Keratinocyte (primary cell): ENCODE data around the gene KLHL28. TPM values are rescaled to one million over a fixed set of nuclear protein-coding genes. Genes with fewer than 3 reads are reported as not detected.

Experiments
- DNase-seq: peaks from one replicate; pipeline ENCODE4 v3.0.0-alpha.2; 2011; ENCODE audit warnings: low read depth, missing footprints, low spot score
- FAIRE-seq: peaks from 2 replicates; lab custom pipeline; 2011; peaks lifted over from hg19 to GRCh38; lab: Jason Lieb, UNC
- H2AFZ ChIP-seq: 2 replicates; pipeline ENCODE4 v1.6.0; 2012; ENCODE audit warnings: low read length, control low read depth, inconsistent platforms; ENCODE audit not compliant: control insufficient read depth
- H3K27ac ChIP-seq: 2 replicates; pipeline ENCODE4 v1.5.1; 2011; ENCODE audit warnings: low read length; ENCODE audit not compliant: control insufficient read depth, insufficient read depth
- H3K27me3 ChIP-seq: 3 replicates; pipeline ENCODE4 v1.6.0; 2011; ENCODE audit warnings: low read length; ENCODE audit not compliant: control insufficient read depth, insufficient read depth; ENCODE audit errors: extremely low read depth
- H3K36me3 ChIP-seq, 2 experiments: 2 replicates in 1 of 2; 3 replicates in 1 of 2; pipeline ENCODE4 v1.5.1; 2011; ENCODE audit warnings: low read length in 2 of 2, mild to moderate bottlenecking in 1 of 2; ENCODE audit not compliant: control insufficient read depth in 2 of 2, insufficient read depth in 2 of 2; ENCODE audit errors: extremely low read depth in 1 of 2
- H3K4me1 ChIP-seq: 3 replicates; pipeline ENCODE4 v1.5.1; 2011; ENCODE audit warnings: low read length; ENCODE audit not compliant: control insufficient read depth, insufficient read depth; ENCODE audit errors: extremely low read depth
- H3K4me2 ChIP-seq: 3 replicates; pipeline ENCODE4 v1.6.0; 2011; ENCODE audit warnings: low read depth, low read length; ENCODE audit not compliant: control insufficient read depth, insufficient read depth; ENCODE audit errors: extremely low read depth
- H3K4me3 ChIP-seq, 3 experiments: fragments of 200-600 bp in 1 of 3; sonication (generic) in 1 of 3; 2 replicates in 2 of 3; 3 replicates in 1 of 3; pipeline ENCODE4 v1.5.1; 2011 to 2016; ENCODE audit warnings: low read length in 3 of 3, mild to moderate bottlenecking in 3 of 3, control low read depth in 2 of 3, inconsistent platforms in 1 of 3, low read depth in 1 of 3, mixed read lengths in 1 of 3, mixed run types in 1 of 3, moderate library complexity in 1 of 3; ENCODE audit not compliant: control insufficient read depth in 2 of 3, insufficient read depth in 2 of 3; ENCODE audit errors: extremely low read depth in 1 of 3
- H3K79me2 ChIP-seq: 2 replicates; pipeline ENCODE4 v1.6.0; 2012; ENCODE audit warnings: low read length; ENCODE audit not compliant: control insufficient read depth, insufficient read depth
- H3K9ac ChIP-seq: 3 replicates; pipeline ENCODE4 v1.6.0; 2011; ENCODE audit warnings: low read length; ENCODE audit not compliant: control insufficient read depth, insufficient read depth; ENCODE audit errors: extremely low read depth
- H3K9me1 ChIP-seq: 3 replicates; pipeline ENCODE4 v1.6.0; 2011; ENCODE audit warnings: low read length; ENCODE audit not compliant: control insufficient read depth, insufficient read depth; ENCODE audit errors: extremely low read depth
- H3K9me3 ChIP-seq: 2 replicates; pipeline ENCODE4 v1.5.1; 2012; ENCODE audit warnings: low read depth, low read length; ENCODE audit not compliant: control insufficient read depth
- H4K20me1 ChIP-seq: 3 replicates; pipeline ENCODE4 v1.6.0; 2011; ENCODE audit warnings: low read length; ENCODE audit not compliant: control insufficient read depth, insufficient read depth; ENCODE audit errors: extremely low read depth
- EZH2 ChIP-seq: IDR thresholded peaks from one replicate; pipeline ENCODE4 v1.6.1; 2012; ENCODE audit warnings: inconsistent platforms, mild to moderate bottlenecking, low read length, moderate library complexity
- dilution Hi-C: fragments of 300-500 bp; cut with MboI; formaldehyde crosslinking; loops from one replicate; pipeline ENCODE4 v1.7.0; 2020; ENCODE audit warnings: low sequenced_read_pairs; ENCODE audit not compliant: extremely low pct_ligation_motif_present
- polyA plus RNA-seq, 5 experiments: library from polyadenylated mRNA; depleted of rRNA in 3 of 5; stranded (reverse) in 3 of 5; stranded (forward) in 1 of 5; unstranded in 1 of 5; fragments of >200 nt; gene quantifications; 1 replicate in 1 of 5; 2 replicates in 3 of 5; 3 replicates in 1 of 5; pipeline versions ENCODE4 v1.2.1 to v1.2.3, GENCODE V29; 2011 to 2012; ENCODE audit warnings: missing spikeins in 2 of 5, low read depth in 1 of 5, low replicate concordance in 1 of 5
- TF ChIP-seq, protein P1 (sequence below), 3 experiments: IDR thresholded peaks in 1 of 3; conservative IDR thresholded peaks in 1 of 3; optimal IDR thresholded peaks in 1 of 3; 2 replicates in 2 of 3; 3 replicates in 1 of 3; pipeline versions ENCODE3 to v1.5.1; 2011; ENCODE audit warnings: low read length in 3 of 3, mild to moderate bottlenecking in 3 of 3, moderate library complexity in 2 of 3, control low read depth in 1 of 3, inconsistent platforms in 1 of 3; ENCODE audit not compliant: insufficient read depth in 2 of 3; ENCODE audit errors: extremely low read depth in 1 of 3

KLHL28 gene
- polyA plus RNA-seq, 1 donor (not counting 4 experiments of a cell fraction or from before 2014, with no cell fraction given): 6.1 TPM

- peaks cover 8% of the 10 kb centered on the region for H3K4me1 ChIP-seq
- H3K4me3 ChIP-seq: no peak overlapping the region
- no peak overlapping the region for H2AFZ ChIP-seq
- no peak for TF ChIP-seq EZH2
- H3K36me3 ChIP-seq: no peaks in the 10 kb centered on the region
- peaks cover 77% of the 10 kb centered on the region for H3K79me2 ChIP-seq
- no peak overlapping the region for H3K27ac ChIP-seq
- H4K20me1 ChIP-seq: no peaks in the 10 kb centered on the region
- H3K27me3 ChIP-seq: no peaks in the 10 kb centered on the region
- no peak for FAIRE-seq
- dilution Hi-C loops: no loop called here
- no peaks in the 10 kb centered on the region for H3K9me3 ChIP-seq
- no peaks in the 10 kb centered on the region for H3K9me1 ChIP-seq
- no peak overlapping the region for H3K9ac ChIP-seq
- DNase-seq: no peak
- H3K4me2 ChIP-seq: no peak overlapping the region
Measured at GRCh38 chr14:44970907-44971306, 9.2 kb upstream of the KLHL28 start.

- FAIRE-seq (no peak), DNase-seq (no peak)
- Histone ChIP-seq H3K36me3 (no peaks in the 10 kb centered on the region), H3K27me3 (no peaks in the 10 kb centered on the region), H3K9ac (no peak overlapping the region), H3K4me2 (no peak overlapping the region), H3K4me1 (peaks cover 19% of the 10 kb centered on the region), H3K4me3 (no peak overlapping the region), H2AFZ (no peak overlapping the region), H3K79me2 (peaks cover 84% of the 10 kb centered on the region), H3K9me3 (no peaks in the 10 kb centered on the region), H3K27ac (no peak overlapping the region), H4K20me1 (peaks cover 4% of the 10 kb centered on the region), H3K9me1 (peaks cover 2% of the 10 kb centered on the region)
- no peak for TF ChIP-seq EZH2
- TF ChIP-seq, protein P1, sequence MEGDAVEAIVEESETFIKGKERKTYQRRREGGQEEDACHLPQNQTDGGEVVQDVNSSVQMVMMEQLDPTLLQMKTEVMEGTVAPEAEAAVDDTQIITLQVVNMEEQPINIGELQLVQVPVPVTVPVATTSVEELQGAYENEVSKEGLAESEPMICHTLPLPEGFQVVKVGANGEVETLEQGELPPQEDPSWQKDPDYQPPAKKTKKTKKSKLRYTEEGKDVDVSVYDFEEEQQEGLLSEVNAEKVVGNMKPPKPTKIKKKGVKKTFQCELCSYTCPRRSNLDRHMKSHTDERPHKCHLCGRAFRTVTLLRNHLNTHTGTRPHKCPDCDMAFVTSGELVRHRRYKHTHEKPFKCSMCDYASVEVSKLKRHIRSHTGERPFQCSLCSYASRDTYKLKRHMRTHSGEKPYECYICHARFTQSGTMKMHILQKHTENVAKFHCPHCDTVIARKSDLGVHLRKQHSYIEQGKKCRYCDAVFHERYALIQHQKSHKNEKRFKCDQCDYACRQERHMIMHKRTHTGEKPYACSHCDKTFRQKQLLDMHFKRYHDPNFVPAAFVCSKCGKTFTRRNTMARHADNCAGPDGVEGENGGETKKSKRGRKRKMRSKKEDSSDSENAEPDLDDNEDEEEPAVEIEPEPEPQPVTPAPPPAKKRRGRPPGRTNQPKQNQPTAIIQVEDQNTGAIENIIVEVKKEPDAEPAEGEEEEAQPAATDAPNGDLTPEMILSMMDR (optimal IDR thresholded peaks at IDR 0.05 in 1 of 3, IDR thresholded peaks at IDR 0.05 in 1 of 3, conservative IDR thresholded peaks at IDR 0.05 in 1 of 3; ENCODE audit: extremely low read depth in 1 of 3, insufficient read depth in 2 of 3, low read length in 3 of 3): no peak
- dilution Hi-C loops: no loop called here
Measured at GRCh38 chr14:44968714-44969113, 7.0 kb upstream of the KLHL28 start.
